H9 (cell line): ENCODE data around the gene FRK. TPM values are rescaled to one million over a fixed set of nuclear protein-coding genes. Genes with fewer than 3 reads are reported as not detected.

Experiments used
- DNase-seq: peaks from one replicate; pipeline ENCODE4 v3.0.0-alpha.2; 2017
- H2AFZ ChIP-seq: one replicate; pipeline ENCODE4 v1.6.1; 2013; ENCODE audit warnings: mild to moderate bottlenecking, low read length, control low read depth, moderate library complexity
- H2AK5ac ChIP-seq: 2 replicates; pipeline ENCODE4 v1.6.1; 2013; ENCODE audit warnings: low read length, control low read depth, mixed read lengths; ENCODE audit not compliant: insufficient read length
- H2BK120ac ChIP-seq: one replicate; pipeline ENCODE4 v1.6.1; 2013; ENCODE audit warnings: low read depth, mild to moderate bottlenecking, low read length, control low read depth, inconsistent platforms; ENCODE audit not compliant: poor library complexity, severe bottlenecking
- H2BK12ac ChIP-seq: 2 replicates; pipeline ENCODE4 v1.6.1; 2013; ENCODE audit warnings: low read length, control low read depth, mixed read lengths, low read depth; ENCODE audit not compliant: insufficient read length
- H2BK15ac ChIP-seq: 2 replicates; pipeline ENCODE4 v1.6.1; 2013; ENCODE audit warnings: low read depth, low read length, control low read depth
- H2BK20ac ChIP-seq: one replicate; pipeline ENCODE4 v1.6.1; 2013; ENCODE audit warnings: low read depth, mild to moderate bottlenecking, low read length, control low read depth, inconsistent platforms; ENCODE audit not compliant: poor library complexity, severe bottlenecking
- H2BK5ac ChIP-seq: 2 replicates; pipeline ENCODE4 v1.6.1; 2013; ENCODE audit warnings: low read length, control low read depth, mixed read lengths; ENCODE audit not compliant: insufficient read length
- H3K14ac ChIP-seq: 2 replicates; pipeline ENCODE4 v1.6.1; 2013; ENCODE audit warnings: low read length, control low read depth; ENCODE audit not compliant: insufficient read depth
- H3K18ac ChIP-seq: 2 replicates; pipeline ENCODE4 v1.6.1; 2013; ENCODE audit warnings: low read depth, mild to moderate bottlenecking, mixed read lengths, low read length, control low read depth; ENCODE audit not compliant: insufficient read length
- H3K23ac ChIP-seq: 2 replicates; pipeline ENCODE4 v1.6.1; 2013; ENCODE audit warnings: low read length, control low read depth, mixed read lengths, low read depth; ENCODE audit not compliant: insufficient read length
- H3K23me2 ChIP-seq: 2 replicates; pipeline ENCODE4 v1.6.1; 2013; ENCODE audit warnings: low read depth, mild to moderate bottlenecking, mixed read lengths, low read length, control low read depth; ENCODE audit not compliant: insufficient read length, poor library complexity, severe bottlenecking
- H3K27ac ChIP-seq: 2 replicates; pipeline ENCODE4 v1.5.1; 2013; ENCODE audit warnings: low read length, control low read depth, mixed read lengths, low read depth; ENCODE audit not compliant: insufficient read length
- H3K27me3 ChIP-seq: 2 replicates; pipeline ENCODE4 v1.6.1; 2013; ENCODE audit warnings: low read length, control low read depth, inconsistent platforms; ENCODE audit not compliant: insufficient read depth
- H3K4ac ChIP-seq: 2 replicates; pipeline ENCODE4 v1.6.1; 2013; ENCODE audit warnings: low read depth, mild to moderate bottlenecking, control low read depth, inconsistent platforms, low read length, moderate library complexity
- H3K4me1 ChIP-seq: 2 replicates; pipeline ENCODE4 v1.6.1; 2013; ENCODE audit warnings: low read length, control low read depth, inconsistent platforms; ENCODE audit not compliant: insufficient read depth
- H3K4me2 ChIP-seq: 2 replicates; pipeline ENCODE4 v1.6.1; 2013; ENCODE audit warnings: low read length, control low read depth, mixed read lengths; ENCODE audit not compliant: insufficient read length, insufficient read depth
- H3K56ac ChIP-seq: 2 replicates; pipeline ENCODE4 v1.6.1; 2013; ENCODE audit warnings: low read depth, mild to moderate bottlenecking, mixed read lengths, low read length, control low read depth; ENCODE audit not compliant: insufficient read length
- H3K79me1 ChIP-seq: 2 replicates; pipeline ENCODE4 v1.6.1; 2013; ENCODE audit warnings: low read depth, mild to moderate bottlenecking, moderate library complexity, low read length, control low read depth, inconsistent platforms; ENCODE audit not compliant: insufficient read depth, poor library complexity, severe bottlenecking
- H3K79me2 ChIP-seq: 2 replicates; pipeline ENCODE4 v1.6.1; 2013; ENCODE audit warnings: low read length, control low read depth, inconsistent platforms; ENCODE audit not compliant: insufficient read depth
- H3K9ac ChIP-seq: 2 replicates; pipeline ENCODE4 v1.6.1; 2013; ENCODE audit warnings: low read length, control low read depth, mixed read lengths; ENCODE audit not compliant: insufficient read length; ENCODE audit errors: extremely low read depth
- H3K9me3 ChIP-seq: one replicate; pipeline ENCODE4 v1.6.1; 2013; ENCODE audit warnings: low read depth, low read length, inconsistent platforms; ENCODE audit not compliant: control insufficient read depth
- H3T11ph ChIP-seq: one replicate; pipeline ENCODE4 v1.6.1; 2013; ENCODE audit warnings: mild to moderate bottlenecking, low read length, control low read depth, inconsistent platforms
- H4K20me1 ChIP-seq: one replicate; pipeline ENCODE4 v1.6.1; 2013; ENCODE audit not compliant: control insufficient read depth, insufficient read length, insufficient read depth
- H4K5ac ChIP-seq: 2 replicates; pipeline ENCODE4 v1.6.1; 2013; ENCODE audit warnings: low read depth, mild to moderate bottlenecking, mixed read lengths, low read length, control low read depth; ENCODE audit not compliant: insufficient read length
- H4K8ac ChIP-seq: replicated peaks from 2 replicates; pipeline ENCODE4 v1.6.1; 2013; ENCODE audit warnings: low read length, control low read depth, mixed read lengths, low read depth; ENCODE audit not compliant: insufficient read length
- H4K91ac ChIP-seq: 2 replicates; pipeline ENCODE4 v1.6.1; 2013; ENCODE audit warnings: low read depth, mild to moderate bottlenecking, moderate library complexity, mixed read lengths, low read length, control low read depth; ENCODE audit not compliant: insufficient read length
- H3K27ac Mint-ChIP-seq, 3 experiments: 2 replicates in 2 of 3; 3 replicates in 1 of 3; pipeline ENCODE4 v1.8.0; 2020 to 2021; ENCODE audit warnings: mixed read lengths in 3 of 3, mild to moderate bottlenecking in 1 of 3, moderate library complexity in 1 of 3
- H3K27me3 Mint-ChIP-seq: 2 replicates; pipeline ENCODE4 v1.8.0; 2021; ENCODE audit warnings: low read depth, mild to moderate bottlenecking, moderate library complexity, mixed read lengths
- H3K36me3 Mint-ChIP-seq, 3 experiments: 2 replicates in 2 of 3; 3 replicates in 1 of 3; pipeline ENCODE4 v1.8.0; 2020 to 2021; ENCODE audit warnings: low read depth in 3 of 3, mixed read lengths in 3 of 3; ENCODE audit not compliant: insufficient read depth in 1 of 3
- H3K4me1 Mint-ChIP-seq, 2 experiments: 2 replicates each; pipeline ENCODE4 v1.8.0; 2020; ENCODE audit warnings: mixed read lengths in 2 of 2
- H3K4me3 Mint-ChIP-seq, 2 experiments: 2 replicates in 1 of 2; 3 replicates in 1 of 2; pipeline ENCODE4 v1.8.0; 2020 to 2021; ENCODE audit warnings: mild to moderate bottlenecking in 2 of 2, mixed read lengths in 2 of 2, moderate library complexity in 1 of 2
- H3K9me3 Mint-ChIP-seq, 2 experiments: 2 replicates in 1 of 2; 3 replicates in 1 of 2; pipeline ENCODE4 v1.8.0; 2020; ENCODE audit warnings: mild to moderate bottlenecking in 2 of 2, mixed read lengths in 2 of 2, moderate library complexity in 1 of 2
- total RNA-seq: library from RNA; stranded (reverse); gene quantifications from 2 replicates; pipeline ENCODE4 v1.2.1, GENCODE V29; 2021
- TF ChIP-seq, protein P1 (sequence below): fragments of 200-600 bp; sonication (generic); conservative IDR thresholded peaks from 3 replicates; pipeline ENCODE4 v1.8.0; 2021; ENCODE audit warnings: antibody characterized with exemption, mild to moderate bottlenecking

The FRK gene
- total RNA-seq, 1 experiment from 2014 or later, result 0.15 TPM

DNA sequence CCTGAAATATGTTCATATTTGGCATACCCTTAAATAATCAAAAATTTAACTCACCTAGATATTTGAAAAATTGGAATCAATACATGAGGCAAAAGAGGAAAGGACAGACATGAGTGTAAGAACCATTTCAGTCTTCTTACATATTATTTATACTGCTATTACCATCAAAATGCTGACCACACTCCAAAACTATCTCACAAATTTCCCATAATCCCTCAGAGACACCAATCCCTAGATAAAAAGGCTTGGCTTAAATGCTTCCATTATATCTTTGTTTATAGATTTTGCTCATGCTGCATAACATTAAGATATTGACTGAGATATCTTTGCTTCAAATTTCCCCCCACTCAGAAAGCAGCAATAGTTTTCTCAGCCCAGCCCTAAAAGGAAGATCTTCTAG, 28.3 kb upstream of the FRK start:
- DNase-seq, result no peak
- no peaks in the 10 kb centered on the region for H4K20me1 ChIP-seq
- H3K14ac ChIP-seq, result no peak overlapping the region

More for the DNA sequence above, 28.3 kb upstream of the FRK start:
- no peak overlapping the region for H3K18ac ChIP-seq
- H2AFZ ChIP-seq, result no peak overlapping the region
- TF ChIP-seq, protein P1, sequence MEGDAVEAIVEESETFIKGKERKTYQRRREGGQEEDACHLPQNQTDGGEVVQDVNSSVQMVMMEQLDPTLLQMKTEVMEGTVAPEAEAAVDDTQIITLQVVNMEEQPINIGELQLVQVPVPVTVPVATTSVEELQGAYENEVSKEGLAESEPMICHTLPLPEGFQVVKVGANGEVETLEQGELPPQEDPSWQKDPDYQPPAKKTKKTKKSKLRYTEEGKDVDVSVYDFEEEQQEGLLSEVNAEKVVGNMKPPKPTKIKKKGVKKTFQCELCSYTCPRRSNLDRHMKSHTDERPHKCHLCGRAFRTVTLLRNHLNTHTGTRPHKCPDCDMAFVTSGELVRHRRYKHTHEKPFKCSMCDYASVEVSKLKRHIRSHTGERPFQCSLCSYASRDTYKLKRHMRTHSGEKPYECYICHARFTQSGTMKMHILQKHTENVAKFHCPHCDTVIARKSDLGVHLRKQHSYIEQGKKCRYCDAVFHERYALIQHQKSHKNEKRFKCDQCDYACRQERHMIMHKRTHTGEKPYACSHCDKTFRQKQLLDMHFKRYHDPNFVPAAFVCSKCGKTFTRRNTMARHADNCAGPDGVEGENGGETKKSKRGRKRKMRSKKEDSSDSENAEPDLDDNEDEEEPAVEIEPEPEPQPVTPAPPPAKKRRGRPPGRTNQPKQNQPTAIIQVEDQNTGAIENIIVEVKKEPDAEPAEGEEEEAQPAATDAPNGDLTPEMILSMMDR, result no peak
- no peak overlapping the region for H3K23ac ChIP-seq
- H2BK12ac ChIP-seq, result no peak overlapping the region
- no peak overlapping the region for H2AK5ac ChIP-seq
- H3K4me1 ChIP-seq, result no peaks in the 10 kb centered on the region; the same call in 1 of the 2 replicates
- peaks cover 14 to 15% of the 10 kb centered on the region in 2 experiments for H3K4me1 Mint-ChIP-seq
- no peak overlapping the region for H2BK15ac ChIP-seq
- H2BK120ac ChIP-seq, result no peak overlapping the region
- H4K8ac ChIP-seq, result no peak overlapping the region
- H2BK5ac ChIP-seq, result no peak overlapping the region
- H3T11ph ChIP-seq, result no peak overlapping the region
- H3K4ac ChIP-seq, result no peak overlapping the region
- no peaks in the 10 kb centered on the region for H3K27me3 ChIP-seq
- H2BK20ac ChIP-seq, result no peak overlapping the region
- no peak overlapping the region for H3K4me2 ChIP-seq
- no peak overlapping the region for H3K56ac ChIP-seq
- H3K27ac ChIP-seq, result no peak overlapping the region
- H3K27me3 Mint-ChIP-seq, result no peaks in the 10 kb centered on the region
- no peak overlapping the region for H3K4me3 Mint-ChIP-seq
- peaks cover 0 to 31% (median 4%) of the 10 kb centered on the region in 3 experiments; a peak in 6 of 7 replicates for H3K36me3 Mint-ChIP-seq
- no peak overlapping the region for H4K91ac ChIP-seq
- H3K79me1 ChIP-seq, result no peaks in the 10 kb centered on the region
- no peaks in the 10 kb centered on the region for H3K23me2 ChIP-seq
- no peak overlapping the region for H4K5ac ChIP-seq
- H3K9ac ChIP-seq, result no peak overlapping the region
- H3K9me3 ChIP-seq, result no peaks in the 10 kb centered on the region
- no peak overlapping the region for H3K27ac Mint-ChIP-seq
- H3K9me3 Mint-ChIP-seq, result peaks cover 0 to 8% of the 10 kb centered on the region in 2 experiments; a peak in 3 of 5 replicates
- H3K79me2 ChIP-seq, result no peaks in the 10 kb centered on the region
